ENCODE results near the gene ABCA1. TPM values are rescaled to one million over a fixed set of nuclear protein-coding genes. Genes with fewer than 3 reads are reported as not detected.

Gene ABCA1
- total and polyA plus RNA-seq, 10 of the 15 experiments (the other 5 are each of a cell fraction or from before 2014, with no cell fraction given), result 0.01 to 0.56 (median 0.16) TPM

DNA sequence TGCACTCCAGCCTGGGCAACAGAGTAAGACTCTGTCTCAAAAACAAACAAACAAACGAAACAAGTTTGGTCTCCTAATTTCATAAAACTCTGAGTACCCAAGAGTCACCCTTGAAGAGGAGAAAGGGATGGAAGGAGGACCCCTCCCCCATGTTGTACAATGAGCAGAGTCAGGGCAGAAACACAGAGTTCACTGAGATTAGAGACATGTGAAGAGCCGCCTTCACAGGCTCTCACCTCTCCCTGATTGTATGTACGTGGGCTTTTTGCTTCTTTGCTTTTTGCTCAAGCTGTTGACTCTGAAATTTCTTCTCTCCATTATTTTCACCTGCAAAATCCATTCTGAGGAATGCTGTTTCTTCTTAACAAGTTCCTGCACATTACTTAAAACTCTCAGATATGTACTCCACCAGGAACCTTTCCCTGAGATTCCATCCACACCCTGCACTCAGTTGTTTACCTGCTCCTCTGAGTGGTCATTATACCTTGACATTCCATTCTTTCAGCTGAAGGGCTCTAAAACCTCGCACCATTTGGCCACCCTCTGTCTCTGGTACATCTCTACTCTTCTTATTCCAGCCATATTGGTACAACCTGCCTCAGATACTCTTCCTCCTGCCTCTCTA is 44.4 kb upstream of the ABCA1 start:
- ChIA-PET SMC1A (ENCODE audit: uncharacterized antibody, unreplicated experiment) (interaction anchor here (0.8 kb wide), 1 partner anchor 26 kb away, joined by 3 read pairs; no protein-coding TSS in a partner anchor), RAD21 (ENCODE audit: unreplicated experiment) (no interaction called here), POLR2A (no interaction called here), CTCF (no interaction called here)
- Histone ChIP-seq H4K20me1 (ENCODE audit: control insufficient read depth, insufficient read depth) (no peaks in the 10 kb centered on the region), H2AFZ (ENCODE audit: control insufficient read depth, low read depth, low read length) (no peak overlapping the region), H3K4me1 (ENCODE audit: control insufficient read depth, insufficient read depth, low read length) (peaks cover 4% of the 10 kb centered on the region), H3K9me3 (replicated peaks; ENCODE audit: control insufficient read depth, insufficient read depth, low read length) (no peaks in the 10 kb centered on the region; the same call in 2 of the 3 replicates), H3K79me2 (ENCODE audit: control insufficient read depth, insufficient read depth, low read length) (no peaks in the 10 kb centered on the region), H3K27ac (ENCODE audit: control insufficient read depth, insufficient read depth) (no peak overlapping the region), H3K27me3 (replicated peaks in 1 of 2; ENCODE audit: control insufficient read depth in 2 of 2, insufficient read depth in 2 of 2, low read length in 1 of 2) (0 out of 4 replicates have a peak, but pooled peaks cover 0 to 2% of the 10 kb centered on the region in 2 experiments), H3K4me2 (ENCODE audit: control insufficient read depth, insufficient read depth) (no peak overlapping the region), H3K4me3 (no peak overlapping the region), H3K36me3 (ENCODE audit: control insufficient read depth in 2 of 2, insufficient read depth in 2 of 2, low read length in 1 of 2) (no peaks in the 10 kb centered on the region), H3K9ac (ENCODE audit: control insufficient read depth, insufficient read depth, low read length) (no peak overlapping the region)
- TF ChIP-seq, protein P1, sequence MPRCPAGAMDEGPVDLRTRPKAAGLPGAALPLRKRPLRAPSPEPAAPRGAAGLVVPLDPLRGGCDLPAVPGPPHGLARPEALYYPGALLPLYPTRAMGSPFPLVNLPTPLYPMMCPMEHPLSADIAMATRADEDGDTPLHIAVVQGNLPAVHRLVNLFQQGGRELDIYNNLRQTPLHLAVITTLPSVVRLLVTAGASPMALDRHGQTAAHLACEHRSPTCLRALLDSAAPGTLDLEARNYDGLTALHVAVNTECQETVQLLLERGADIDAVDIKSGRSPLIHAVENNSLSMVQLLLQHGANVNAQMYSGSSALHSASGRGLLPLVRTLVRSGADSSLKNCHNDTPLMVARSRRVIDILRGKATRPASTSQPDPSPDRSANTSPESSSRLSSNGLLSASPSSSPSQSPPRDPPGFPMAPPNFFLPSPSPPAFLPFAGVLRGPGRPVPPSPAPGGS (IDR thresholded peaks at IDR 0.05; ENCODE audit: borderline replicate concordance, insufficient read depth, low read depth, low read length, poor library complexity, severe bottlenecking), result no peak
- TF ChIP-seq RAD21 (IDR thresholded peaks at IDR 0.05; ENCODE audit: insufficient read depth, low read depth, low read length) (no peak), BHLHE40 (IDR thresholded peaks at IDR 0.05; ENCODE audit: borderline replicate concordance in 1 of 2, low read depth in 2 of 2, low read length in 1 of 2) (no peak), HDAC6 (IDR thresholded peaks at IDR 0.05; ENCODE audit: unreplicated experiment) (no peak), RCOR1 (conservative IDR thresholded peaks at IDR 0.05; ENCODE audit: low read depth, low read length) (no peak), KLF5 (IDR thresholded peaks at IDR 0.05; ENCODE audit: partially characterized antibody) (no peak), NFYB (IDR thresholded peaks at IDR 0.05; ENCODE audit: insufficient read depth, low read depth, low read length) (no peak), SIN3A (IDR thresholded peaks at IDR 0.05; ENCODE audit: low read depth, low read length) (no peak), STAT1 (conservative IDR thresholded peaks at IDR 0.05) (no peak), SREBF2 (IDR thresholded peaks at IDR 0.05; ENCODE audit: low read length) (no peak), WRNIP1 (IDR thresholded peaks at IDR 0.05; ENCODE audit: borderline replicate concordance, low read depth, low read length) (no peak), ATF3 (IDR thresholded peaks at IDR 0.05; ENCODE audit: borderline replicate concordance, extremely low read depth, low read depth, low read length) (no peak), POLR2AphosphoS5 (IDR thresholded peaks at IDR 0.05; ENCODE audit: low read length) (no peak), CHD1 (IDR thresholded peaks at IDR 0.05; ENCODE audit: low read depth, low read length) (no peak), RUNX3 (IDR thresholded peaks at IDR 0.05; ENCODE audit: low read length) (no peak), POLR2AphosphoS2 (IDR thresholded peaks at IDR 0.05; ENCODE audit: low read depth, low read length) (no peak)
- TF ChIP-seq, protein P2, sequence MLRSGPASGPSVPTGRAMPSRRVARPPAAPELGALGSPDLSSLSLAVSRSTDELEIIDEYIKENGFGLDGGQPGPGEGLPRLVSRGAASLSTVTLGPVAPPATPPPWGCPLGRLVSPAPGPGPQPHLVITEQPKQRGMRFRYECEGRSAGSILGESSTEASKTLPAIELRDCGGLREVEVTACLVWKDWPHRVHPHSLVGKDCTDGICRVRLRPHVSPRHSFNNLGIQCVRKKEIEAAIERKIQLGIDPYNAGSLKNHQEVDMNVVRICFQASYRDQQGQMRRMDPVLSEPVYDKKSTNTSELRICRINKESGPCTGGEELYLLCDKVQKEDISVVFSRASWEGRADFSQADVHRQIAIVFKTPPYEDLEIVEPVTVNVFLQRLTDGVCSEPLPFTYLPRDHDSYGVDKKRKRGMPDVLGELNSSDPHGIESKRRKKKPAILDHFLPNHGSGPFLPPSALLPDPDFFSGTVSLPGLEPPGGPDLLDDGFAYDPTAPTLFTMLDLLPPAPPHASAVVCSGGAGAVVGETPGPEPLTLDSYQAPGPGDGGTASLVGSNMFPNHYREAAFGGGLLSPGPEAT (IDR thresholded peaks at IDR 0.05; ENCODE audit: low read depth), result no peak
- TF ChIP-seq, protein P3, sequence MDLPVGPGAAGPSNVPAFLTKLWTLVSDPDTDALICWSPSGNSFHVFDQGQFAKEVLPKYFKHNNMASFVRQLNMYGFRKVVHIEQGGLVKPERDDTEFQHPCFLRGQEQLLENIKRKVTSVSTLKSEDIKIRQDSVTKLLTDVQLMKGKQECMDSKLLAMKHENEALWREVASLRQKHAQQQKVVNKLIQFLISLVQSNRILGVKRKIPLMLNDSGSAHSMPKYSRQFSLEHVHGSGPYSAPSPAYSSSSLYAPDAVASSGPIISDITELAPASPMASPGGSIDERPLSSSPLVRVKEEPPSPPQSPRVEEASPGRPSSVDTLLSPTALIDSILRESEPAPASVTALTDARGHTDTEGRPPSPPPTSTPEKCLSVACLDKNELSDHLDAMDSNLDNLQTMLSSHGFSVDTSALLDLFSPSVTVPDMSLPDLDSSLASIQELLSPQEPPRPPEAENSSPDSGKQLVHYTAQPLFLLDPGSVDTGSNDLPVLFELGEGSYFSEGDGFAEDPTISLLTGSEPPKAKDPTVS (IDR thresholded peaks at IDR 0.05; ENCODE audit: low read depth, low read length), result no peak
- in situ Hi-C loops (cut with MboI), result no loop called here
- FAIRE-seq (no peak), ATAC-seq (no peak), DNase-seq (ENCODE audit: low read depth, low spot score) (no peak)
- BruUV-seq (replicated peaks), result no TSS peak
- 19% methylated on average over 4 of the region's 4 CpGs for WGBS (ENCODE audit: insufficient coverage, insufficient replicate concordance, low lambda C conversion rate, missing lambda C conversion rate)
- intact Hi-C loops (cut with micrococcal nuclease; ENCODE audit: unreplicated experiment), result no loop called here
